SHP77 (cell line): ENCODE measurements around the gene OLR1.
A peak's percentile ranks its signal among the peaks of the same experiment; 100 is the strongest.
"Not testable (repeated sequence)": the region's sequence is repeated elsewhere in the genome, so short reads cannot be mapped to it uniquely, and the experiment has no call there.

Source experiments
- DNase-seq, 2 experiments: peaks; one replicate each; lab custom pipeline; 2025; lab: John Stamatoyannopoulos, UW

Gene OLR1

DNA sequence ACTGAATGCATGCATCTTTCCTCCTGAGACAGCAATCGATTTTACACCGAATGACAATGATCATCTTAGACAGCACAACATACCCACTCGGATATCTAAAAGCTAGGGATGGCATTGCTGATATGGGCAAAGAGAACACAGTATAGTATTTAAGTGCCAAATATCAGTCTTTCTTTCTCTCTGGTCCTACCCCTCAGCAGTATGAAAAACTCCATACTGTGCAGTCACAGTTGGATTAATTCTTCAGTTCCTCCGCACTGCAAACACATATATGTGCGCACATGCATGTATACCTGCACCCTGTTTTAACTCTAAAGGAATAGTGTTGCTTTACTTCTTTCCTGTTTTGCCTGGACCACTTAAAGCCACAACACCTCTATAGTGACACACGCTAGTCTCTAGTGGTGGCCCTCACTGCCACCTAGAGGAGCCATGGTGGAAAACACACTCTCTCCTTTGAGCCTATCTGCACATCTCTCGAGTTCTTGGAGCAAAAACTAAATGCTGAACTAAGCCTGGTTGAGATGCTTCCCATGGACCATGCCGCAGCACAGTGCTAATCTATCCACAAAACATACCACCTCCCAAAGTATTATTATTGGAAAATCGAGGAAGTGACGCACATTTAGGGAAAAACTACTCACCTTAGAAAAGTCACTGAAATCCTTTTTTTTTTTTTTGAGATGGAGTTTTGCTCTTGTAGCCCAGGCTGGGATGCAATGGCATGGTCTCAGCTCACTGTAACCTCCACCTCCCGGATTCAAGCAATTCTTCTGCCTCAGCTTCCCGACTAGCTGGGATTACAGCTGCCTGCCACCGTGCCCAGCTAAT lies 18.8 kb upstream of the OLR1 start:
- peak; percentile 1 to 8 for DNase-seq

DNA sequence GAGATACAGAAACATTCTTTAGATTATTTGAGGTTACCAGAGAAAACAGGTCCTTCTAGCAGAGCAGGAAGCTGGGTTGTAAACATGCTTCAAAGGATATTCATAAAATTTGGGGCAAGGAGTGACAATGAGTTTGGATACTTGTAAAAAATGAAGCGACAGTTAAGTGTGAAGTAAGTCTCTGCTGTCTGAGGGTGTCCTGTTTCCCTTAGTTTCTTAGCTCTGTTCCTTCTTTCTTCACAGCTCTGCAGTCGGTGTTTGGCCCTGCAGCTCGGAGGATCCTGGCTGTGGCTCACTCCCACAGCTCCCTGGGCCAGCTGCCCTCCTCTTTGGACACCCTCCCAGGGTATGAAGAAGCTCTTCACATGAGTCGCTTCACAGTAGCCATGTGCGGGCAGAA lies 17.7 kb upstream of the OLR1 start:
- DNase-seq: no peak

DNA sequence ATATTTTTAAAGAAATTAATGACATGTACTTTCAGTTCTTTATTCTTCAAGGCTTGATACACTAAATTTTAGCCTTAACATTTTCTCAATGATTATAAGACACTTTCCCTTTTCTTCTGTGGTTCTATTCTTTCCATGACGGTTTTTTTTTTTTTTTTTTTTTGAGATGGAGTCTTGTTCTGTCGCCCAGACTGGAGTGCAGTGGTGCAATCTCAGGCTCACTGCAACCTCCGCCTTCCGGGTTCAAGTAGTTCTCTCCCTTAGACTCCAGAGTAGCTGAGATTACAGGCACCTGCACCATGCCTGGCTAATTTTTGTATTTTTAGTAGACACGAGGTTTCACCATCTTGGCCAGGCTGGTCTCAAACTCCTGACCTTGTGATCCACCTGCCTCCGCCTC lies 15.0 kb upstream of the OLR1 start:
- not testable (repeated sequence) for DNase-seq

DNA sequence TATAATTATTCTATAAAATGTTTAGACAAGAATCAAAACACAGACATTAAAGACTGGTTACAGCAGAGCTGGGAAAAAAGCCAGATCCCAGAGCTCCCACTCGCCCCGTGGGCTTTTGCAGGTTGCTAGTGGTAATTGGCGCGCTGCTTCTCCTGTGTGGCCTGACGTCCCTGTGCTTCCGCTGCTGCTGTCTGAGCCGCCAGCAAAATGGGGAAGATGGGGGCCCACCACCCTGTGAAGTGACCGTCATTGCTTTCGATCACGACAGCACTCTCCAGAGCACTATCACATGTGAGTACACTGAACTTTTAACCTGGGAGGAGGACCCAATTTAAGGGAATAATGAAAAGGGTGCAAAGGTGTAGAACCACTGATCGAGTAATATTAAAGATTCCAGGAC lies 14.4 kb upstream of the OLR1 start:
- no peak for DNase-seq

DNA sequence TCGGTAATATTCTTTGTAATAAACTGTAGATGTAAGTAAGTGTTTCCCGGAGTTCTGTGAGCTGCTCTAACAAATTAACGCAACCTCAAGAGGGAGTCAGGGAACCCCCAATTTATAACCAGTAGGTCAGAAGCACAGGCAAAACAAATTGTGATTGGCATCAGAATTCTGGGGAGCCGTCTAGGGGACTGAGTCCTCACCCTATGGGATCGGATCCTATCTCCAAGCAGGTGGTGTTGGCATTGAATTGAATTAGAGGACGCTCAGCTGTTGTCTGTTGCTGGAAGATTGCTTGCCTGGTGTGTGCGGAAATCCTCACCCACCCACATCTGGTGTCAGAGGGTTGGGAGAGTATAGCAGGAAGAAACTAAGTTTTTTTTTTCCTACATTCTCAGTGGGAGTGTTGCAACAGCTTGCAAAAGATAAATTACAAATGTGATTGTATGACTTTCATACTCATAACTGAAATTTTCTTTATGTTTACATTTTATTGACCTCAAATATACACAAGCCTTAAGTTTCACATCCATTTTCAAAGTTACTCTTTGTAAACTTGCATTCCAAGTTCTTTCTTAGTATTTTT lies 12.4 kb upstream of the OLR1 start:
- no peak for DNase-seq

DNA sequence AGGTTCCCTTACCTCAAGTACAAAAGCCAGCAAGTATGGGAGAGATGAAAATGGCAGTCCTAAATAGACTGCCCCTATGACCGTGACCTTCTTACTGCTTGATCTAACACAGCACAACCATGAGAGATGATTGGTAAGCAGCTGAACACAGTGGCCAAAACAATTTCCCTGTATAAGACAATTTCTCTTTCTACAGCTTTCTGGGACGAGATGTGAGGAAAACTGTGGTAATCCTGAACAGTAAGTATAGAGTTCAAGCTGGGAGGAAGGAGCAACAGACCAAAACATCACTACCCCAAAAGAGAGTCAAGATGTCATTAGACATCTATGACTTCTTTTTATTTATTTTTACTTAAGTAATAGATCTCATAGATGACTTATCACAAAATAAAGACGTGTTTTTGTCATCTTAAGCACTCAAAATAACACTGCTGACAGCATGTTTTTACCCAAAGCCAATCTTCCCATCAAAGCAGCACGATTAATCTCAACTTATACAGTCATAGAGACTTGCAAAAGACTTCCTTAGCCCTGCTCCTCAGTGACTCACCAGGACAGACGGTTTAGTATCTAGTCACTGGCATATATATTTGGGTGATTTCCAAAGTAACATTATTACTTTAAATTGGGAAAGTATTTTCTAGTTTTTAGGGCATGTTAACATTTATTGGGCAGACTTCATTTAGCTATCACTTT lies 10.6 kb upstream of the OLR1 start:
- no peak for DNase-seq

DNA sequence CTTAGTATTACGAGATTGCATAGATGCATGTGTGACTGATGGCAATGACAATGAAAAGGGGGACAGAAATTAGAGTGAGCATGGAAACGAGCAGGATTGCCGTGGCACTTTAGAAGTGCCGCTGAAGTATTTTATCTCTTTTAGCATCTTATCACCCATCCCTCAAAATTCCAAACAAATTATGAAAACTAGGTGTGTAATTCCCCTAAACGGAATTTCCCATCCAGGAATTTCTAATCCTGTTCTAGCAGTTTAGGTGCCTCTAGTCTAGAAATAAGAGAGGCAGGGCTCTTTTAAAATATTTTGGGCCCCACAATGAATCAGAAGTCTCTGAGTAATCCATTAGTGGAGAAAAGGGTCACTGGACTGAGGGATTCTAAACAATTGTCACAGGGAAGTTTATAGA lies 7.8 kb upstream of the OLR1 start:
- no peak for DNase-seq

DNA sequence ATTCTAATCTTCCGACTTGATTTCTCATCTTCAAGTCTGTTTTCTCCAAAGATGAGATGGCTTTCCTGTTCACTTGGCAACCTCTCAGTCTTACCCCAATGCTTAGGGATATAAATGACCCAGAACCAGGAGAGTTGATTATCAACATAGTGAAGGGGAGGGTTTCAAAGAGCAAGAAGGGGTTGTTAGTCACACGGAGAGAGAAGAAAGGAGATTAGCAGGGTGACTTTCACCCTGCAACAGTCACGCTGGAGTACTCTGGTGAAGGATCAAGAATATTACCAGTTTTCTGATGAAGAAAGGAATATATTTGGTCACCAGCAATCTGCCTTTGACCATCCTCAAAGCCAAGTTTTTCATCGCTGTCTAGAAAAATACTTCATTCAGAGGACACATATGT lies 6.9 kb upstream of the OLR1 start, which contains the start of gene TMEM52B:
Gene TMEM52B, plus strand, starts transcription at position 212 of the 400 bp plus-strand sequence. CDS start 543 bp downstream, outside the sequence.
- DNase-seq: no peak

DNA sequence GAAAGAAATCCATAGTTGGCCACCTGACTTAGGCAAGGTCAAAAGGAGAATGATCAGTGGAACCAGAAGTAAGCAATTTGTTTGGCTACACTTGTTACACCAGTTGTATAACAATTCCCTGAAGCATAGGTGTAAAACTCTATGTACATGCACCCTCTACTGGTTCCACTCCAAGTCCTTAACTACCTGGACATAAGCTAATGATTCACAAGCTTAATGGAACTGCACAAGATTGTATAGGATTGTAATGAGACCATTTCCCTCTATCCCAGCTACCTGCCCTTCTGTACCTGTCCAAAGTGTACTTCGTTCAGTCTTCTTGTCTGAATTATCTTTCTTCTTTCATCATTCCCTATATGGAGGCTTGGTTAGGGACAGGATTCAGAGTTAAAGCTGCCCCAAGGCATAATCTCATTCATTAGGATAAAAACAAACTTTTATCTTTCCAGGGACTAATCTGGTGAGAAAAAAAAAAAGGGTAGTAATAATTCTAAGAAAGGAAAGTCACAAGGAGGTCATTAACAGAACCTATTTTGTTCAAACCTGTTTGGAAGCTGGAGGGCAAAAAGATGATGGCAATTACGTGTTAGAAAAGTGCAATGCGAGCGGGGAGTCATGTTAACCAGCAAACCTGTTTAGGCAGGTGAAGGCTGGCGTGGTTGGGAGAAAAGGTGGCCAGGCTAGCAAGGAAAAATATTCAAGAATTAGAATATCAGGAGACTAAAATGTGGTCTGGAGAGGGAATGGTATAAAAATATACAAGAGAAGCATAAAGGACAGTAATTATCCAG lies 4.1 kb upstream of the OLR1 start:
- DNase-seq: no peak

DNA sequence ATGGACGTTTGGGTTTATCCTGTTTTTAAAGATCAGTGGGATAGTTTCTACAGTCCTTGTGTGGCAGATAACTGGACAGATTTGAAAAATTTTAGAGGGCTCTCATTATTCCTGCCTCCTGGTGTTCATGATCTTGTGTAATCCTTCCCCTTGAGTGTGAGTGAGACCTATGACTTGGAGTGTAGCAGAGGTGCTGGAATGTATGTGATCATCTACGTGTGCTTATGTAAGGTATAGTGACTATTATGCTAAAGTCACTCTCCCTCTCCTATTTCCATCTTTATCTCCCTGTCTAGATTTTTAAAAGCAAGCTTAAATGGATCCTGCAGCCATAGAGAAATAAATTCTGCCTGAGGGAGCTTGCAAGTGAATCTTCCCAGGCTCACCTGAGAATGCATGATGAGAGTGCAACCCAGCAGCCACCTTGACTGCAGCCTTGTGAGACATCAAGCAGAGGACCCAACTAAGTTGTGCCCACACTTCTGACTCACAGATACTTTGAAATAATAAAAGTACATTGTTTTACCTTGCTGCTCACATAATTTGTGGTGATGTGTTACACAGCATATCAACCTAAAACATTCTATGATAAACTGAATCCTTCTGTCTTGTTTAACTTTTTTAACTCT lies 3.2 kb upstream of the OLR1 start:
- DNase-seq: no peak

DNA sequence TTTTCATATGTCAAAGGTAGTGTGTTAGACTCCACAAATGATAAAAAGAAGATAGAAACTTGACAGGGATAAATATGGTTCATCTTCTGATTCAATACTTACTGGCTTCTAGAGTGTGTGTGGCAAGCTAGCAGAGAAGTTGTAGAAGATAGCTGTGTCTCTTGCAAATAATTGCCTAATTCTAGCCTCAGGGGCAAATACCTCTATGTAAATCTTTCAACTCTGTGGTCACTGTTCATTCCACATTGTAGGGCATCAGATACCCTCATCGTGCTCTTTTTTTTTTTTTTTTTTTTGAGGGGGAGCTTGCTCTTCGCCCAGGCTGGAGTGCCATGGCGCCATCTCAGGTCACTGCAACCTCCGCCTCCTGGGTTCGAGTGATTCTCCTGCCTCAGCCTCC lies 1.7 kb downstream of the OLR1 start:
- DNase-seq: no peak

DNA sequence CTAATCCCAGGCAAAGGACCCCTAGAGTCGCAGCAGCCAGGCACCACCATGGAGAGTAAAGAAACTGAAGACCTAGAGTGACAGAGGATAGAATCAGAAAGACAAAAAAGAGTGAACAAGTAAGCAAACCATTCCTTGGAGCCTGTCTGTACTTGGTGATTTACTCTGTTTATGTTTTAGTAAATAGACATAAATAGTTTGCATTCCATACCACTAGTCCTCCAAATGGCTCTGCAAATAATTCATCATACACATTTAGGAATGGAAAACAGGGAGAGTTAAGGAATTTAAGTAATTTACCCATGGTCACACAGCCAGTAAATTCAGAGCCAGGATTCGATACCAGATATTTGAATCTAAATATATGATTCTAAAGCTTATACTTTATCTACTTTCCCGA lies 2.8 kb downstream of the OLR1 start:
- DNase-seq: no peak

DNA sequence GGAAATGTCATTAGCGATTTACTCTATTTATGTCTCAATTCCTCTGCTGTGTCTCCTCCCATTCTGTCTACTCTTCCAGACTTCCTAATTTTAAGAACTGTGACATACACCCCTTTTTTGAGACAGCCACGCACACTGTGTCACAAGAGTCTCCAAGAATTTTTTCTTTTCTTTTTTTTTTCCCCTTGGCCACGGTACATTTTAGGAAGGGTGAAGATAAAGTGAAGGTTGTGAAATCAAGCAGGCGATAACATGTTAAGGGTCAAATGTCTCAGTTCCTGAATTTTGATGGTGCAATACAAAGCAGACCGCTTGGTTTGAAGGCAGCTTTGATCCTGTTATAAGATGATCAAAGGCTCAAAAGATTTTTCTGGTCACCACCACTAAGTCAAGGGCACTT lies 4.3 kb downstream of the OLR1 start:
- DNase-seq: no peak

DNA sequence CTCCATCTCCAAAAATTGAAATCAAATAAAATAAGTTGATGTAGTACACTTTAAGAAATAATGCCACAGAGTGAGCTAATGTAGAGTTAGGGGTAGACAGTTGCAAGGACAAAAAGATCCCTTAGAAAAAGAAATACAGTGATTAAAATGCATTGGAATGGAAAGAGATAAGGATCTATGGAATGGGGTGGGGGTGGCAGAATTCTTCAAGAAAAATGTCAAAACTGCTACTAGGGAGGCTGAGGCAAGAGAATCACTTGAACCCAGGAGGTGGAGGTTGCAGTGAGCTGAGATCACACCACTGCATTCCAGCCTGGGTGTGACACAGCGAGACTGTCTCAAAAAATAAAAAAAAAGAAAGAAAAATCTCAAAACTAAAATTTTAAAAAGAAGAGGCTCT lies 6.5 kb downstream of the OLR1 start:
- DNase-seq: no peak

DNA sequence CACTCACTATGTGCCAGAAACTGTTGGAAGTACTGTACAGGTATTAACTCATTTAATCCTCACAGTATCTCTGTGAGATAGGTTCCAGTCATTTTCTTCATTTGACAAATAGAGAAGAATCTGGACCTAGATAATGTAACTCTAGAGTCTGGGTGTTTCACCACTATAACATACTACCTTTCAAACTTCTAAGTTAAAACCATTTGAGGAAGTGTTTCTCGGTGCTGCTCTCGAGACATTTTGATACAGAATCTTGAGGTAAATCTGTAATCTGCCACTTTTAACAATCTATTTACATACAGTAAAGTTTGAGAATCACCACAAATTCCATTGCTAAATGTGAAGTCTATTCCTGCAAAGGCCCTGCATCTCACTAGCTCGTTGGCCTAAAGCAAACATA lies 8.8 kb downstream of the OLR1 start:
- no peak for DNase-seq

DNA sequence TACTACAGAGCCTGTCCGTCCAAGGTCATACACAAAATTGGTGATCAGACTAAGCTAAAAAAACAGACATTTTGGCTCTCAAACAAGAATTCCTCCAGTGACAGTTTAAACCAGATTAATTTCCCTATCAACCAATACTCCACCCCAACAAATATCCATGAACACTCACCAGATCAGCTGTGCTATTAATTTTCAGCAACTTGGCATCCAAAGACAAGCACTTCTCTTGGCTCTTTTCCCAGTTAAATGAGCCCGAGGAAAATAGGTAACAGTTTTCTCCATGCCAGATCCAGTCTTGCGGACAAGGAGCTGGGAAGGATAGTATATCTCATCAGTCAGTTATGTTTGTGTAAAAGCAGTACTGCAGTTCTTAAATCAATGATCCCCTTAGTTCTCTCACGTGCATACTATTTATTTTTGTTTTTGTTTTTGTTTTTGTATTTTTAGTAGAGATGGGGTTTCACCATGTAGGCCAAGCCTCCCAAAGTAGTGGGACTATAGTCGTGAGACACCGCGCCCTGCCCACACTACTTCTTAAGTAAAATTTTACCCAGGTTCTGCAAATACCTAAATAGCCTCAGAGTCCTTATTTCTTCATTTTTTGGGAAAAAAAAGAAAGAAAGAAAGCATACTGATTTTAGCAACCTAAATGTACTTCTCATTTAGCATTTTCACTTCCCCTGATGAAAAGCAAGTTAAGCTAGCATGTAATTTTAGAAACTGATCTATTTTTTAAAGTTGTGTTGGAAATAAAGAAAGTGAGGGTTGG lies 11.1 kb downstream of the OLR1 start:
- DNase-seq: no peak

DNA sequence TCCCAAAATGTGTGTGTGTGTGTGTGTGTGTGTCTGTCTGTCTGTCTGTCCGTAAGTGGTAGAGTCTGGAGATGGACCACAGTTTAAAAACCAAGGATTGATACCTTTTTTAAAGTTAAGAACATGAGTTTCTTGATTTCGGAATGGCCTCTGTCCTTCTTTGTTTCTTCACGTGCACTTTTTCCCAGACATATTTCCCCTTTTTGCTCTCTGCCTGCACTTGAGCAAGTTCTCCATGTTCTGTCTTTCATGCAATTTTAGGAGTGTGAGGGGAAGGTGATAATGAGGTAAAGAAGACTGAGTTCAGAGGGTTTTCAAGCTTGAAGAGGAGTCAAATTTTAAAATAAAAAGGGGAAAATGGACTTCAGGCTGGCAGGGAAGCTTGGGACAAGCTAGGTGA lies 12.7 kb downstream of the OLR1 start:
- no peak for DNase-seq

DNA sequence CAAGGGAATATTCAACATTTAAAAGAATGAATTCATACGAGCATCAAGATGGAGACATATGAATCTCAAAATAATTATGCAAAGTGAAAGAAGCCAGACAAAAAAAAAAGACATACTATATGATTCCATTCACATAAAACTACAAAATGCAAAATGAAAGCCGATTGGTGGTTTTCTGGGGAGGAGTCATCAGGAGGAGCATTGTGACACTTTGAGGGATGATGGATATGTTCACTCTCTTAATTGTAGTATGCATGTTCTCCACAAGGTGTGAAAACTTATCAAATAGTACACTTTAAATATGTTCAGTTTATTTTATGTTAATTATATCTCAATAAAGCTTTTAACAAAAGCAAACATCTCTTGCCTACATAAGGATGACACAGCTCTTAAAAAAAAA lies 13.5 kb downstream of the OLR1 start:
- DNase-seq: no peak

DNA sequence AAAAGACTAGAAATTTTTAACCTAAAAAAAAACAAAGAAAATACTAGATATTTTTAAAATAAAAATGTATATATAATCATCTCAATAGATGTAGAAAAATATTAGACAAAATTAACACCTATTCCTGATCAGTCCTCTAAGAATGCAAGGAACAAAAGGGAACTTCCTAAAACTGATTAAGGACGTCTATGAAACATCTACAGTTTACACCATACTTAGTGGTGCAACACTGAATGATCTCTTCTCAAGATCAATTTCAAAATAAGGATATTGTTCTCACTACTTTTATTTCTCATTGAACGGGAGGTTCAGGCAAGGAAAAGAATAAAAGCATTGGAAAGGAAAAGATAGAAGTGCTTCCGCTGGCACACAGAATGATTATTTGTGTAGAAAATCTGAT lies 16.0 kb downstream of the OLR1 start:
- DNase-seq: no peak

DNA sequence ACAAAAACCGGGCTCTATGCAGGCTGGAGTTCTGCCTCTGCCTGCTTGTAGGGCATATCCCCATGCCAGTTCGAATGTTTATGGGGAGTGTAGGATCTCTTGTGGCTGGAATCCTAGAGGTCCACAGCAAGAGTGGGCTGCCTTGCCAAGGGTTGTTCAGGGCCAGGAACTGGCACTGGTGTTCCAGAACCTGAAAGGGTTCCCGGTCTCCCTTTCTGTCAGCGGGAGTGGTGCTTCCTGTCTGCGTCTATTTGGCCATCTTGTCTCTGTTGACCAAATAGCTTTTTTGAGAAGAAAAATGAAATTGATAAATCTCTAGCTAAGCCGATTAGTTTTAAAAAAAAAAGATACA lies 17.8 kb downstream of the OLR1 start:
- DNase-seq: no peak
